Fibroblast of lung (primary cell): Measurements from ENCODE around the gene ZNF148.

Experiments used
- EZH2 ChIP-seq: IDR thresholded peaks from 2 replicates; pipeline ENCODE4 v1.5.1; 2012; ENCODE audit warnings: low read length, control low read depth, mild to moderate bottlenecking; ENCODE audit errors: missing control alignments
- TF ChIP-seq, protein P1 (sequence below), 2 donors: IDR thresholded peaks in 1 of 2; conservative IDR thresholded peaks in 1 of 2; 1 replicate in 1 of 2; 2 replicates in 1 of 2; pipeline ENCODE4 v1.5.1; 2011 to 2012; ENCODE audit warnings: low read length in 2 of 2, control low read depth in 1 of 2, inconsistent platforms in 1 of 2, low read depth in 1 of 2, mild to moderate bottlenecking in 1 of 2

DNA sequence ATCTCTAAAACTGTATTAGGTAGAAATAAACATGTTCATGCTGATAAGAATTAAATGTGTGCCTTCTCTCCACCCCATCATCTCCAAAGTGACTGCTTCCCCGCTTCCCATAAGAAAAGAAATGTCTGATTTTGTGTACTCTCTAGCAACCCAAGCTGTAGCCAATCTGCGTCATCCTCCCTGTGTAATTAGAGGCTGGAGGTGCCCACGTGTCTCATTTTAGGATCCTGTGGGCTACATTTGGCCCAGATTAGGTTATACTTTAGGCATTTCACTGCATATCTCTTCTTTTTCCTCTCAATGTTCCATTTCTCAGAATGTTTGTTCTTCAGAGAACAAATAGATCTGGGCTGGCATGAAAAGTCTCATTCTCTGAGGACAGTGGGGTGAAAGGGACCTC, 19.3 kb upstream of the ZNF148 start:
- TF ChIP-seq, protein P1, sequence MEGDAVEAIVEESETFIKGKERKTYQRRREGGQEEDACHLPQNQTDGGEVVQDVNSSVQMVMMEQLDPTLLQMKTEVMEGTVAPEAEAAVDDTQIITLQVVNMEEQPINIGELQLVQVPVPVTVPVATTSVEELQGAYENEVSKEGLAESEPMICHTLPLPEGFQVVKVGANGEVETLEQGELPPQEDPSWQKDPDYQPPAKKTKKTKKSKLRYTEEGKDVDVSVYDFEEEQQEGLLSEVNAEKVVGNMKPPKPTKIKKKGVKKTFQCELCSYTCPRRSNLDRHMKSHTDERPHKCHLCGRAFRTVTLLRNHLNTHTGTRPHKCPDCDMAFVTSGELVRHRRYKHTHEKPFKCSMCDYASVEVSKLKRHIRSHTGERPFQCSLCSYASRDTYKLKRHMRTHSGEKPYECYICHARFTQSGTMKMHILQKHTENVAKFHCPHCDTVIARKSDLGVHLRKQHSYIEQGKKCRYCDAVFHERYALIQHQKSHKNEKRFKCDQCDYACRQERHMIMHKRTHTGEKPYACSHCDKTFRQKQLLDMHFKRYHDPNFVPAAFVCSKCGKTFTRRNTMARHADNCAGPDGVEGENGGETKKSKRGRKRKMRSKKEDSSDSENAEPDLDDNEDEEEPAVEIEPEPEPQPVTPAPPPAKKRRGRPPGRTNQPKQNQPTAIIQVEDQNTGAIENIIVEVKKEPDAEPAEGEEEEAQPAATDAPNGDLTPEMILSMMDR (conservative IDR thresholded peaks at IDR 0.05 in 1 of 2, IDR thresholded peaks at IDR 0.05 in 1 of 2; ENCODE audit: low read depth in 1 of 2, low read length in 2 of 2): no peak
- no peak for TF ChIP-seq EZH2
